Type B pancreatic cell (in vitro differentiated cells): ENCODE results near the gene ACO2. TPM values are rescaled to one million over a fixed set of nuclear protein-coding genes. Genes with fewer than 3 reads are reported as not detected.

ENCODE experiments used
- DNase-seq: peaks from one replicate; pipeline ENCODE4 v3.0.0; 2021; ENCODE audit warnings: mixed read lengths; ENCODE audit not compliant: unreplicated experiment; ENCODE audit errors: extremely low spot score
- H3K27ac Mint-ChIP-seq: 2 replicates; pipeline ENCODE4 v1.8.0; 2021; ENCODE audit warnings: mild to moderate bottlenecking, mixed read lengths
- H3K27me3 Mint-ChIP-seq: 2 replicates; pipeline ENCODE4 v1.8.0; 2021; ENCODE audit warnings: mixed read lengths
- H3K36me3 Mint-ChIP-seq: 2 replicates; pipeline ENCODE4 v1.8.0; 2021; ENCODE audit warnings: mixed read lengths
- H3K4me1 Mint-ChIP-seq: one replicate; pipeline ENCODE4 v1.8.0; 2021; ENCODE audit warnings: mixed read lengths; ENCODE audit not compliant: unreplicated experiment
- H3K4me3 Mint-ChIP-seq: 2 replicates; pipeline ENCODE4 v1.8.0; 2021; ENCODE audit warnings: mild to moderate bottlenecking, mixed read lengths
- H3K9me3 Mint-ChIP-seq: 2 replicates; pipeline ENCODE4 v1.8.0; 2021; ENCODE audit warnings: mixed read lengths
- total RNA-seq: library from RNA; stranded (reverse); gene quantifications from 2 replicates; pipeline ENCODE4 v1.2.1, GENCODE V29; 2021; ENCODE audit warnings: low replicate concordance
- TF ChIP-seq, protein P1 (sequence below): fragments of 200-600 bp; sonication (generic); conservative IDR thresholded peaks from 2 replicates; pipeline ENCODE4 v1.5.0; 2021; ENCODE audit warnings: antibody characterized with exemption, mild to moderate bottlenecking

The ACO2 gene
- total RNA-seq, 1 donor from 2014 or later: 107 TPM

DNA sequence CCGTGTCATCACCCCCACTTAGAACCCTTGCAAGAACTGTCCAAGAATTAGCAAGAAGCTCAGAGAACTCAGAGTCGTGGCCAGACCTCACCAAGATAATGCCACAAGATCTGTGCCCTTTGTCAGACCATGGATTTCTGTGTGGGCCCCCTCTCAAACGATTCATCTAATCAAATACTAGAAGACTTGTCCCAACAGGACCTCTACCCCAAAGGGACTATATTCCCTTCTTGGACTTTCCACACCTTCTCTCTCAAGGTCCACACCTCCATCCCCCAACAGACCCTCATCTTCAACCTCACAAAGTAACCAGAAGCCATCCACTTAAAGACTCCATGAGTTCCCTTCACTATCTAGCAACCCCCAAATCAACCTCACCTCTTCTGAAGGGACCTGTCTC is 72.6 kb downstream of the ACO2 start:
- Mint-ChIP-seq H3K9me3 (no peaks in the 10 kb centered on the region), H3K36me3 (peaks cover 8% of the 10 kb centered on the region), H3K27me3 (no peaks in the 10 kb centered on the region), H3K4me3 (peak overlapping the region; percentile 70), H3K4me1 (peaks cover 30% of the 10 kb centered on the region), H3K27ac (peak overlapping the region; percentile 21)
- TF ChIP-seq, protein P1, sequence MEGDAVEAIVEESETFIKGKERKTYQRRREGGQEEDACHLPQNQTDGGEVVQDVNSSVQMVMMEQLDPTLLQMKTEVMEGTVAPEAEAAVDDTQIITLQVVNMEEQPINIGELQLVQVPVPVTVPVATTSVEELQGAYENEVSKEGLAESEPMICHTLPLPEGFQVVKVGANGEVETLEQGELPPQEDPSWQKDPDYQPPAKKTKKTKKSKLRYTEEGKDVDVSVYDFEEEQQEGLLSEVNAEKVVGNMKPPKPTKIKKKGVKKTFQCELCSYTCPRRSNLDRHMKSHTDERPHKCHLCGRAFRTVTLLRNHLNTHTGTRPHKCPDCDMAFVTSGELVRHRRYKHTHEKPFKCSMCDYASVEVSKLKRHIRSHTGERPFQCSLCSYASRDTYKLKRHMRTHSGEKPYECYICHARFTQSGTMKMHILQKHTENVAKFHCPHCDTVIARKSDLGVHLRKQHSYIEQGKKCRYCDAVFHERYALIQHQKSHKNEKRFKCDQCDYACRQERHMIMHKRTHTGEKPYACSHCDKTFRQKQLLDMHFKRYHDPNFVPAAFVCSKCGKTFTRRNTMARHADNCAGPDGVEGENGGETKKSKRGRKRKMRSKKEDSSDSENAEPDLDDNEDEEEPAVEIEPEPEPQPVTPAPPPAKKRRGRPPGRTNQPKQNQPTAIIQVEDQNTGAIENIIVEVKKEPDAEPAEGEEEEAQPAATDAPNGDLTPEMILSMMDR: no peak
- DNase-seq: no peak

DNA sequence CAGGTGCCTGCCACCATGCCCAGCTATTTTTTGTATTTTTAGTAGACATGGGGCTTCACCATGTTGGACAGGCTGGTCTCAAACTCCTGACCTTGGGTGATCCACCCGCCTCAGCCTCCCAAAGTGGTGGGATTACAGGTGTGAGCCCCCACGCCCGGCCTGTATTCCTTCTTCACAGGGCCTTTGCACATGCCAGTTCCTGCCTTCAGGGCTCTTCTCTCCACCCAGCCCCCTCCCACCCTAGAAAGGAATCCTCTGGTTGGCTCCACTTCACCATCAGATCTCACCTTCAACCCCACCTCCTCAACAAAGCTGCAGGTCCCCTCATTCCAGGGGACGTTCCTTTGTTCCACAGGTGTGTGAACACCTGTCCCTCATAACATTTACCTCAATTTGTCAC is 73.3 kb downstream of the ACO2 start:
- DNase-seq: no peak
- Mint-ChIP-seq H3K4me1 (peaks cover 30% of the 10 kb centered on the region), H3K36me3 (peaks cover 5% of the 10 kb centered on the region), H3K4me3 (peak overlapping the region; percentile 99), H3K27ac (peak overlapping the region; percentile 70), H3K27me3 (no peaks in the 10 kb centered on the region), H3K9me3 (no peaks in the 10 kb centered on the region)
- TF ChIP-seq, protein P1: no peak

DNA sequence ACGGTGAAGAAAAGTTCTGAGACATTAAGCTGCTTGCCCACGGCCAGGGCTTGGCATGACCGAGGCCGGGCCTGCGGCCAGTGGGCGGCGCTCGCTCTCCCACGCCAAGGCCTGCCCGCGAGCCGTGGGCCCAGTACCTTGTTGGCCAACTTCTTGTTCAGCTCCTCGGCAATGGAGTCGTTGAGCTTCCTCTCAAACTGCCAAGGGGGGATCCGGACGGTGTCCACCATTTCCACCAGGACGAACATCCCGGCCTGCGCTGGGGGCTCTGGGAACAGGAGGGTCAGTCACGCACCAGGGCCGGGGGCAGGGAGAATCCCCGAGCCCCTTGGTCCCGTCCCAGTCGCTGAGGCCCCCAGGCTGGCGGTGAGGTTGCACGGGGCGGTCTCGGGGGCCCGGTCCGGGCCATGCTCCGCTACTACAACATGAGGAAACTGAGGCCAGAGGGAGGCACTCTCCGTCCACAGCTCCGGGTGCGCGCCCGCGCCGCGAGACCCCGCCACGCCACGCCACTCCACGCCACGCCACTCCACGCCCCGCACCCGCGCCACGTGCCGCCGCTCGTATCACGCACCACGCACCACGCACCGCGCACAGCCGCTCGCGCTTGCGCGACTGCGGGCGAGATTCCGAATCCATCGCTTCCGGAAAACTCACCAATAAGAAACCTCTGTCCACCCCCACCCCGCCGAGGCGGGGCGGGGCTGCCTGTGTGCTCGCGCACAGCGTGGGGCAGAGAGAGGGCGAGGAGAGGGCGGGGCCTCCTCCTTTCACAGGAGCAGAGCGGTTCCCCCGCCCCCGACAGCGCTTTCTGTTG is 75.1 kb downstream of the ACO2 start, which contains the start of gene POLR3H:
TSS of gene POLR3H (minus strand) at position 617 of the 817 bp plus-strand sequence. CDS start at position 248, 369 bp downstream.
- peak within 1 kb of the TSS; percentile 95 for H3K27ac Mint-ChIP-seq
- DNase-seq: peak; percentile 98
- no peaks in the 10 kb centered on the region for H3K9me3 Mint-ChIP-seq
- H3K4me3 Mint-ChIP-seq: peak within 1 kb of the TSS; percentile 99
- H3K4me1 Mint-ChIP-seq: peaks cover 30% of the 10 kb centered on the region
- TF ChIP-seq, protein P1: peak; percentile 60
- H3K27me3 Mint-ChIP-seq: no peaks in the 10 kb centered on the region
- H3K36me3 Mint-ChIP-seq: peaks cover 3% of the 10 kb centered on the region

DNA sequence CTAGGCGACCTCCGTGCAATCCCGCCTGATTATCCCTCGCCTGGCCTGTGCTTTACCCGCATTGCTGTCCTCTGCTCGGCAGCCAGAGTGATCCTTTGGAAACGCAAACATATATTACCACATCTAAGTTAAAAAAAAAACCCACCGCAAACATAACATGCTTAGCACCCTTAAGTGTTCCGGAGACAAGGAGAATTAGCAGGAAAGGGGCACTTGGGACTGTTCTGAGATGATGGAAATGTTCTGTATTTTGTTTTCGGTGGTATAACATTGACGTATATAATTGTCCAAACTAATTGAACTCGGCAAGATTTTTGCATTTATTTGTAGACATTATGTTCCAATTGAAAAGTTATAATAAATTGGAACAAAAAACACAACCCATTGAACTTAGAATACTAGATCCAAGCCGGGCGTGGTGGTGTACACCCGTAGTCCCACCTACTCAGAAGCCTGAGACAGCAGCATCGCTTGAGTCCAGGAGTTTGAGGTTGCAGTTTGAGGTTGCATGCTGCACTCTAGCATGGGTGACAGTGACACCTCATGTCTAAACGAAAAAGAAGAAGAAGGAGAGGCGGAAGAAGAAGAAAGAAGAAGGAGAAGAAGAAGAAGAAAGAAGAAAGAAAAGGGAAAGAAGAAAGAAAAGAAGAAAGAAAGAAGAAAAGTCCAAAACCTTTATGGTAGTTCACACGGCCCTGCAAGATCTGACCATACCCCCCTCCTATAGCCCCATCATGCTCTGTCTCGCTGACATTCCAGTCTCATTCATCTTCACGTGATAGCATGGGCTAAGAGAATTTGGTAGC is 76.0 kb downstream of the ACO2 start:
- H3K36me3 Mint-ChIP-seq: peaks cover 3% of the 10 kb centered on the region
- H3K27ac Mint-ChIP-seq: peak overlapping the region; percentile 95
- H3K4me3 Mint-ChIP-seq: peak overlapping the region; percentile 99
- TF ChIP-seq, protein P1: no peak
- H3K9me3 Mint-ChIP-seq: no peaks in the 10 kb centered on the region
- no peaks in the 10 kb centered on the region for H3K27me3 Mint-ChIP-seq
- no peak for DNase-seq
- peaks cover 30% of the 10 kb centered on the region for H3K4me1 Mint-ChIP-seq

DNA sequence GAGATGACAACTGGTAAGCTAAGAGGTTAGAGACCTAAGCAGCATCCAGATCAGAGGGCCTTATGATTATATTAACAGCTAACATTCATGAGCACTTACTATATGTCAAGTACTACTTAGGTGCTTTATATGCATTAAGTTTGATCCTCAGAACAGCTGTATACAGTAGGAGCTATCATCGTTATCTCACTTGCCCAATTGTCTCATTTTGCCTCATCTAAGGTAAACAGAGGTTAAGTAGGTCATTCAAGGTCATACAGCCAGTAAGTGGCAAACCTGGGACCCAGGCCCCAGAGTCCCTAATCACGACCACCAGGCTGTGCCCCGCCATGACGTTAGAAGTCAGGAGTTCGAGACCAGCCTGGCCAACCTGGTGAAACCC is 79.9 kb downstream of the ACO2 start:
- Mint-ChIP-seq H3K36me3 (no peaks in the 10 kb centered on the region), H3K27me3 (no peaks in the 10 kb centered on the region), H3K4me1 (peaks cover 12% of the 10 kb centered on the region), H3K27ac (no peak overlapping the region), H3K4me3 (no peak overlapping the region), H3K9me3 (no peaks in the 10 kb centered on the region)
- no peak for DNase-seq
- TF ChIP-seq, protein P1: no peak
